ENCODE data around the gene WNK2. TPM values are rescaled to one million over a fixed set of nuclear protein-coding genes. Genes with fewer than 3 reads are reported as not detected.

The WNK2 gene
- total and polyA plus RNA-seq, 8 donors, result 0.93 to 10.4 (median 7.4) TPM

GRCh38 chr9:93164085-93164484 lies 19.9 kb upstream of the WNK2 start:
- no peak overlapping the region for H3K4me3 ChIP-seq
- H3K4me1 ChIP-seq, result peaks cover 0 to 10% of the 10 kb centered on the region in 2 donors
- H3K27me3 ChIP-seq, result no peaks in the 10 kb centered on the region
- H3K9me3 ChIP-seq, result no peaks in the 10 kb centered on the region
- H3K36me3 ChIP-seq, result no peaks in the 10 kb centered on the region
- intact Hi-C loops (cut with DNase I), result loop anchor here in 1 of 2 donors (5.0 kb wide), 1 partner anchor 143 kb away; no protein-coding TSS in a partner anchor
- ATAC-seq (no peak), DNase-seq (no peak)
- no peak overlapping the region for H3K27ac ChIP-seq
- no peak for TF ChIP-seq CTCF (IDR thresholded peaks at IDR 0.05)

DNA sequence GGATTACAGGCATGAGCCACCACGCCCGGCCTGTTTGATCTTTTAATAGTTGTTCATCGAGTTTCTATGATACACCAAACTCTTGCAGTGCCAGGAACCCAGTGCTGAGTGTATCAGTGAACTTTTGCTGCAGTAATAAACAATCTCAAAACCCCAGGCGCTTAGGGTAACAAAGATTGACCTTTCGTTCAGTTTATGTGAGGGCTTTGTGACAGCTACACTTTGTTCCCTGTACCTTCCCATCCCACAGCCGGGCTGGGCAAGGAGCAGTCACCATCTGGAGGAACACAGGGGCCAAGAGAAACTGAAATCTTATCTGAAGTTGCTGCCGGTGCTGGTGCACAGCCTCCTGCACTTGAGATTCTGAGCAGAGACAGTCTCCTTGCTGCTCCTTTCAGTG lies 17.2 kb upstream of the WNK2 start:
- no peaks in the 10 kb centered on the region for H3K36me3 ChIP-seq
- no peaks in the 10 kb centered on the region for H3K27me3 ChIP-seq
- H3K4me1 ChIP-seq, result no peaks in the 10 kb centered on the region
- H3K4me3 ChIP-seq, result no peak overlapping the region
- no peak for DNase-seq
- no peak overlapping the region for H3K27ac ChIP-seq
- intact Hi-C loops (cut with DNase I), result no loop called here
- no peak for ATAC-seq
- H3K9me3 ChIP-seq, result no peaks in the 10 kb centered on the region
- TF ChIP-seq CTCF (IDR thresholded peaks at IDR 0.05), result no peak

- Histone ChIP-seq H3K4me3 (no peak overlapping the region), H3K36me3 (no peaks in the 10 kb centered on the region), H3K9me3 (no peaks in the 10 kb centered on the region), H3K27me3 (no peaks in the 10 kb centered on the region), H3K27ac (no peak overlapping the region), H3K4me1 (no peaks in the 10 kb centered on the region)
- ATAC-seq, result no peak
- TF ChIP-seq CTCF (IDR thresholded peaks at IDR 0.05), result no peak
- no peak for DNase-seq
- intact Hi-C loops (cut with DNase I), result no loop called here
Measured at GRCh38 chr9:93167185-93167584, 16.8 kb upstream of the WNK2 start.

- ATAC-seq (no peak), DNase-seq (no peak)
- H3K27me3 ChIP-seq, result no peaks in the 10 kb centered on the region
- TF ChIP-seq CTCF (IDR thresholded peaks at IDR 0.05), result no peak
- intact Hi-C loops (cut with DNase I), result no loop called here
- no peaks in the 10 kb centered on the region for H3K36me3 ChIP-seq
- H3K4me3 ChIP-seq, result no peak overlapping the region
- H3K27ac ChIP-seq, result no peak overlapping the region
- no peaks in the 10 kb centered on the region for H3K9me3 ChIP-seq
- H3K4me1 ChIP-seq, result no peaks in the 10 kb centered on the region
Measured at GRCh38 chr9:93167838-93168237, 16.1 kb upstream of the WNK2 start.

- TF ChIP-seq CTCF (IDR thresholded peaks at IDR 0.05), result no peak
- intact Hi-C loops (cut with DNase I), result no loop called here
- Histone ChIP-seq H3K27me3 (no peaks in the 10 kb centered on the region), H3K4me3 (no peak overlapping the region), H3K9me3 (no peaks in the 10 kb centered on the region), H3K36me3 (no peaks in the 10 kb centered on the region), H3K4me1 (no peaks in the 10 kb centered on the region), H3K27ac (no peak overlapping the region)
- DNase-seq, result no peak
- ATAC-seq, result no peak
Measured at GRCh38 chr9:93168581-93168980, 15.4 kb upstream of the WNK2 start.
